Activated gamma-delta T cell treated with Interleukin-2 at 50 U/mL for 16 hours (primary cell): ENCODE measurements around the gene MAPK4.

Source experiments
- DNase-seq: peaks from one replicate; pipeline ENCODE4 v3.0.0-alpha.2; 2020

Gene MAPK4

GRCh38 chr18:50627594-50628532 lies 68.0 kb downstream of the MAPK4 start:
- DNase-seq, result no peak

- no peak for DNase-seq
These were observed 68.6 kb downstream of the MAPK4 start for GRCh38 chr18:50628533-50628905.

- no peak for DNase-seq
These were observed 69.3 kb downstream of the MAPK4 start for GRCh38 chr18:50629148-50629631.

- DNase-seq, result no peak
These were observed 71.0 kb downstream of the MAPK4 start for GRCh38 chr18:50630895-50631294.

- no peak for DNase-seq
These were observed 73.1 kb downstream of the MAPK4 start for GRCh38 chr18:50632895-50633515.

GRCh38 chr18:50633992-50634391 lies 74.1 kb downstream of the MAPK4 start:
- no peak for DNase-seq

GRCh38 chr18:50636366-50637057 lies 76.6 kb downstream of the MAPK4 start:
- no peak for DNase-seq

- no peak for DNase-seq
These were observed 78.4 kb downstream of the MAPK4 start for GRCh38 chr18:50638016-50638883.

- no peak for DNase-seq
These were observed 79.1 kb downstream of the MAPK4 start for GRCh38 chr18:50638884-50639420.

- DNase-seq, result no peak
These were observed 79.8 kb downstream of the MAPK4 start for GRCh38 chr18:50639711-50640110.

GRCh38 chr18:50642439-50642838 lies 82.6 kb downstream of the MAPK4 start:
- no peak for DNase-seq

GRCh38 chr18:50644146-50644545 lies 84.3 kb downstream of the MAPK4 start:
- DNase-seq, result no peak

GRCh38 chr18:50644807-50645206 lies 84.9 kb downstream of the MAPK4 start:
- DNase-seq, result no peak

GRCh38 chr18:50647237-50647636 lies 87.3 kb downstream of the MAPK4 start:
- no peak for DNase-seq

- no peak for DNase-seq
These were observed 87.9 kb downstream of the MAPK4 start for GRCh38 chr18:50647792-50648191.

- DNase-seq, result no peak
These were observed 89.9 kb downstream of the MAPK4 start for GRCh38 chr18:50649821-50650220.

- DNase-seq, result no peak
These were observed 91.4 kb downstream of the MAPK4 start for GRCh38 chr18:50651334-50651733.

- no peak for DNase-seq
These were observed 93.7 kb downstream of the MAPK4 start for GRCh38 chr18:50653402-50654093.

GRCh38 chr18:50654211-50654610 lies 94.3 kb downstream of the MAPK4 start:
- no peak for DNase-seq

GRCh38 chr18:50654658-50655550 lies 95.0 kb downstream of the MAPK4 start:
- no peak for DNase-seq

GRCh38 chr18:50656396-50656795 lies 96.5 kb downstream of the MAPK4 start:
- DNase-seq, result no peak
